Keratinocyte (primary cell): ENCODE data around the gene HS3ST2. TPM values are rescaled to one million over a fixed set of nuclear protein-coding genes. Genes with fewer than 3 reads are reported as not detected.
"Not testable (repeated sequence)": the region's sequence is repeated elsewhere in the genome, so short reads cannot be mapped to it uniquely, and the experiment has no call there.

ENCODE experiments used
- DNase-seq: peaks from one replicate; pipeline ENCODE4 v3.0.0-alpha.2; 2011; ENCODE audit warnings: low read depth, missing footprints, low spot score
- FAIRE-seq: peaks from 2 replicates; lab custom pipeline; 2011; peaks lifted over from hg19 to GRCh38; lab: Jason Lieb, UNC
- H2AFZ ChIP-seq: 2 replicates; pipeline ENCODE4 v1.6.0; 2012; ENCODE audit warnings: low read length, control low read depth, inconsistent platforms; ENCODE audit not compliant: control insufficient read depth
- H3K27ac ChIP-seq: 2 replicates; pipeline ENCODE4 v1.5.1; 2011; ENCODE audit warnings: low read length; ENCODE audit not compliant: control insufficient read depth, insufficient read depth
- H3K27me3 ChIP-seq: 3 replicates; pipeline ENCODE4 v1.6.0; 2011; ENCODE audit warnings: low read length; ENCODE audit not compliant: control insufficient read depth, insufficient read depth; ENCODE audit errors: extremely low read depth
- H3K36me3 ChIP-seq, 2 experiments: 2 replicates in 1 of 2; 3 replicates in 1 of 2; pipeline ENCODE4 v1.5.1; 2011; ENCODE audit warnings: low read length in 2 of 2, mild to moderate bottlenecking in 1 of 2; ENCODE audit not compliant: control insufficient read depth in 2 of 2, insufficient read depth in 2 of 2; ENCODE audit errors: extremely low read depth in 1 of 2
- H3K4me1 ChIP-seq: 3 replicates; pipeline ENCODE4 v1.5.1; 2011; ENCODE audit warnings: low read length; ENCODE audit not compliant: control insufficient read depth, insufficient read depth; ENCODE audit errors: extremely low read depth
- H3K4me2 ChIP-seq: 3 replicates; pipeline ENCODE4 v1.6.0; 2011; ENCODE audit warnings: low read depth, low read length; ENCODE audit not compliant: control insufficient read depth, insufficient read depth; ENCODE audit errors: extremely low read depth
- H3K4me3 ChIP-seq, 3 experiments: fragments of 200-600 bp in 1 of 3; sonication (generic) in 1 of 3; 2 replicates in 2 of 3; 3 replicates in 1 of 3; pipeline ENCODE4 v1.5.1; 2011 to 2016; ENCODE audit warnings: low read length in 3 of 3, mild to moderate bottlenecking in 3 of 3, control low read depth in 2 of 3, inconsistent platforms in 1 of 3, low read depth in 1 of 3, mixed read lengths in 1 of 3, mixed run types in 1 of 3, moderate library complexity in 1 of 3; ENCODE audit not compliant: control insufficient read depth in 2 of 3, insufficient read depth in 2 of 3; ENCODE audit errors: extremely low read depth in 1 of 3
- H3K79me2 ChIP-seq: 2 replicates; pipeline ENCODE4 v1.6.0; 2012; ENCODE audit warnings: low read length; ENCODE audit not compliant: control insufficient read depth, insufficient read depth
- H3K9ac ChIP-seq: 3 replicates; pipeline ENCODE4 v1.6.0; 2011; ENCODE audit warnings: low read length; ENCODE audit not compliant: control insufficient read depth, insufficient read depth; ENCODE audit errors: extremely low read depth
- H3K9me1 ChIP-seq: 3 replicates; pipeline ENCODE4 v1.6.0; 2011; ENCODE audit warnings: low read length; ENCODE audit not compliant: control insufficient read depth, insufficient read depth; ENCODE audit errors: extremely low read depth
- H3K9me3 ChIP-seq: 2 replicates; pipeline ENCODE4 v1.5.1; 2012; ENCODE audit warnings: low read depth, low read length; ENCODE audit not compliant: control insufficient read depth
- H4K20me1 ChIP-seq: 3 replicates; pipeline ENCODE4 v1.6.0; 2011; ENCODE audit warnings: low read length; ENCODE audit not compliant: control insufficient read depth, insufficient read depth; ENCODE audit errors: extremely low read depth
- EZH2 ChIP-seq: IDR thresholded peaks from one replicate; pipeline ENCODE4 v1.6.1; 2012; ENCODE audit warnings: inconsistent platforms, mild to moderate bottlenecking, low read length, moderate library complexity
- dilution Hi-C: fragments of 300-500 bp; cut with MboI; formaldehyde crosslinking; loops from one replicate; pipeline ENCODE4 v1.7.0; 2020; ENCODE audit warnings: low sequenced_read_pairs; ENCODE audit not compliant: extremely low pct_ligation_motif_present
- polyA plus RNA-seq, 5 experiments: library from polyadenylated mRNA; depleted of rRNA in 3 of 5; stranded (reverse) in 3 of 5; stranded (forward) in 1 of 5; unstranded in 1 of 5; fragments of >200 nt; gene quantifications; 1 replicate in 1 of 5; 2 replicates in 3 of 5; 3 replicates in 1 of 5; pipeline versions ENCODE4 v1.2.1 to v1.2.3, GENCODE V29; 2011 to 2012; ENCODE audit warnings: missing spikeins in 2 of 5, low read depth in 1 of 5, low replicate concordance in 1 of 5
- TF ChIP-seq, protein P1 (sequence below), 3 experiments: IDR thresholded peaks in 1 of 3; conservative IDR thresholded peaks in 1 of 3; optimal IDR thresholded peaks in 1 of 3; 2 replicates in 2 of 3; 3 replicates in 1 of 3; pipeline versions ENCODE3 to v1.5.1; 2011; ENCODE audit warnings: low read length in 3 of 3, mild to moderate bottlenecking in 3 of 3, moderate library complexity in 2 of 3, control low read depth in 1 of 3, inconsistent platforms in 1 of 3; ENCODE audit not compliant: insufficient read depth in 2 of 3; ENCODE audit errors: extremely low read depth in 1 of 3

HS3ST2 gene
- polyA plus RNA-seq, 1 donor (not counting 4 experiments of a cell fraction or from before 2014, with no cell fraction given) = 6.3 TPM

DNA sequence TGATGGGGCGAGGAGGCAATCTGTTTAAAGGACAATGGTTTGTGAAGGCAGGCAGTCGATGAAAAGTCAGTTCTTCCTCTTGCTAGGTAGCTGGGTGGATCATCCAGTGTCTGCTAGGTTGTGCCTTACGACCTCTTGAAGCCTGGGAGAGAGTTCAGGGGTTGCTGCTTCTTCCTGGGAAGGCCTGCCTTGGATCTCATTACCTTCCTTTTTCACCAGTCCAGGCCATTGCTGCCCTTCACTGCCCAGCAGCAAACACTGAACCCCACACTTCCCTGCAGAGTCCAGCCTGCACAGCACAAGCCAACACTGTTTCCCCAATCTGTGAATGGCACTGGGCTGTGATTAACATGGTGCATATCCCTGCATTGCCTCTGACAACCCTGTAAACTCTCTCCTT is 24.7 kb downstream of the HS3ST2 start:
- no peak overlapping the region for H3K4me2 ChIP-seq
- FAIRE-seq (no peak), DNase-seq (no peak)
- H3K4me1 ChIP-seq = peaks cover 4% of the 10 kb centered on the region
- H3K36me3 ChIP-seq = peaks cover 0 to 3% of the 10 kb centered on the region in 2 experiments
- H3K9ac ChIP-seq = no peak overlapping the region
- peaks cover 2% of the 10 kb centered on the region for H3K9me1 ChIP-seq
- no peak for TF ChIP-seq EZH2
- TF ChIP-seq, protein P1, sequence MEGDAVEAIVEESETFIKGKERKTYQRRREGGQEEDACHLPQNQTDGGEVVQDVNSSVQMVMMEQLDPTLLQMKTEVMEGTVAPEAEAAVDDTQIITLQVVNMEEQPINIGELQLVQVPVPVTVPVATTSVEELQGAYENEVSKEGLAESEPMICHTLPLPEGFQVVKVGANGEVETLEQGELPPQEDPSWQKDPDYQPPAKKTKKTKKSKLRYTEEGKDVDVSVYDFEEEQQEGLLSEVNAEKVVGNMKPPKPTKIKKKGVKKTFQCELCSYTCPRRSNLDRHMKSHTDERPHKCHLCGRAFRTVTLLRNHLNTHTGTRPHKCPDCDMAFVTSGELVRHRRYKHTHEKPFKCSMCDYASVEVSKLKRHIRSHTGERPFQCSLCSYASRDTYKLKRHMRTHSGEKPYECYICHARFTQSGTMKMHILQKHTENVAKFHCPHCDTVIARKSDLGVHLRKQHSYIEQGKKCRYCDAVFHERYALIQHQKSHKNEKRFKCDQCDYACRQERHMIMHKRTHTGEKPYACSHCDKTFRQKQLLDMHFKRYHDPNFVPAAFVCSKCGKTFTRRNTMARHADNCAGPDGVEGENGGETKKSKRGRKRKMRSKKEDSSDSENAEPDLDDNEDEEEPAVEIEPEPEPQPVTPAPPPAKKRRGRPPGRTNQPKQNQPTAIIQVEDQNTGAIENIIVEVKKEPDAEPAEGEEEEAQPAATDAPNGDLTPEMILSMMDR (optimal IDR thresholded peaks at IDR 0.05 in 1 of 3, IDR thresholded peaks at IDR 0.05 in 1 of 3, conservative IDR thresholded peaks at IDR 0.05 in 1 of 3; ENCODE audit: extremely low read depth in 1 of 3, insufficient read depth in 2 of 3, low read length in 3 of 3) = no peak
- dilution Hi-C loops = no loop called here
- H3K4me3 ChIP-seq = no peak overlapping the region
- H2AFZ ChIP-seq = no peak overlapping the region
- H3K79me2 ChIP-seq = peaks cover 40% of the 10 kb centered on the region
- H3K27me3 ChIP-seq = no peaks in the 10 kb centered on the region
- H4K20me1 ChIP-seq = peaks cover 3% of the 10 kb centered on the region
- H3K9me3 ChIP-seq = no peaks in the 10 kb centered on the region
- no peak overlapping the region for H3K27ac ChIP-seq

DNA sequence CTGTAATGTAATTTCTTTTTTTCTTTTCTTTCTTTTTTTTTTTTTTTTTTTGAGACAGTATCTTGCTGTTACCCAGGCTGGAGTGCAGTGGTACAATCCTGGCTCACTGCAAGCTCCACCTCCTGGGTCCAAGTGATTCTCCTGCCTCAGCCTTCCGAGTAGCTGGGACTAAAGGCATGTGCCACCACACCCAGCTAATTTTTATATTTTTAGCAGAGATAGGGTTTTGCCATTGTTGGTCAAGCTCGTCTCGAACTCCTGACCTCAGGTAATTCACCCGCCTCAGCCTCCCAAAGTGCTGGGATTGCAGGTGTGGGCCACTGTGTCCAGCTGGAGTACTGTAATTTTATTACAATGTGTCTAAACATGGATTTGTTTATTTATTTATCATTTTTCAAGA is 28.1 kb downstream of the HS3ST2 start:
- H3K4me1 ChIP-seq, dilution Hi-C loops, H3K27me3 ChIP-seq, H3K36me3 ChIP-seq, H3K27ac ChIP-seq, H3K4me3 ChIP-seq, H3K9me1 ChIP-seq, H4K20me1 ChIP-seq, DNase-seq, H3K9me3 ChIP-seq, H2AFZ ChIP-seq, H3K9ac ChIP-seq, FAIRE-seq, H3K4me2 ChIP-seq: not testable (repeated sequence)
- peaks cover 42% of the 10 kb centered on the region for H3K79me2 ChIP-seq

GRCh38 chr16:22843122-22843521 is 29.2 kb downstream of the HS3ST2 start:
- Histone ChIP-seq H3K27ac (no peak overlapping the region), H3K9ac (no peak overlapping the region), H3K27me3 (no peaks in the 10 kb centered on the region), H3K4me3 (no peak overlapping the region), H4K20me1 (peaks cover 1% of the 10 kb centered on the region), H3K36me3 (peaks cover 0 to 3% of the 10 kb centered on the region in 2 experiments), H3K4me1 (peaks cover 4% of the 10 kb centered on the region), H3K4me2 (no peak overlapping the region), H2AFZ (no peak overlapping the region), H3K9me3 (no peaks in the 10 kb centered on the region), H3K9me1 (peaks cover 3% of the 10 kb centered on the region), H3K79me2 (peaks cover 38% of the 10 kb centered on the region)
- dilution Hi-C loops = no loop called here
- DNase-seq (no peak), FAIRE-seq (no peak)
- TF ChIP-seq, protein P1 (optimal IDR thresholded peaks at IDR 0.05 in 1 of 3, IDR thresholded peaks at IDR 0.05 in 1 of 3, conservative IDR thresholded peaks at IDR 0.05 in 1 of 3; ENCODE audit: extremely low read depth in 1 of 3, insufficient read depth in 2 of 3, low read length in 3 of 3) = no peak
- TF ChIP-seq EZH2 = no peak
